Choroid plexus epithelial cell (primary cell): ENCODE results near the gene TBC1D28.
"Not testable (repeated sequence)": the region's sequence is repeated elsewhere in the genome, so short reads cannot be mapped to it uniquely, and the experiment has no call there.

Experiments used
- DNase-seq: peaks from one replicate; pipeline ENCODE4 v3.0.0-alpha.2; 2010; ENCODE audit warnings: low read depth
- H3K4me3 ChIP-seq: 2 replicates; pipeline ENCODE4 v1.5.1; 2011; ENCODE audit warnings: low read depth, mild to moderate bottlenecking, control low read depth, low read length, moderate library complexity
- TF ChIP-seq, protein P1 (sequence below): conservative IDR thresholded peaks from 2 replicates; pipeline ENCODE4 v1.5.1; 2011; ENCODE audit warnings: low read depth, mild to moderate bottlenecking, control low read depth, inconsistent platforms, low read length, moderate library complexity

Gene TBC1D28

DNA sequence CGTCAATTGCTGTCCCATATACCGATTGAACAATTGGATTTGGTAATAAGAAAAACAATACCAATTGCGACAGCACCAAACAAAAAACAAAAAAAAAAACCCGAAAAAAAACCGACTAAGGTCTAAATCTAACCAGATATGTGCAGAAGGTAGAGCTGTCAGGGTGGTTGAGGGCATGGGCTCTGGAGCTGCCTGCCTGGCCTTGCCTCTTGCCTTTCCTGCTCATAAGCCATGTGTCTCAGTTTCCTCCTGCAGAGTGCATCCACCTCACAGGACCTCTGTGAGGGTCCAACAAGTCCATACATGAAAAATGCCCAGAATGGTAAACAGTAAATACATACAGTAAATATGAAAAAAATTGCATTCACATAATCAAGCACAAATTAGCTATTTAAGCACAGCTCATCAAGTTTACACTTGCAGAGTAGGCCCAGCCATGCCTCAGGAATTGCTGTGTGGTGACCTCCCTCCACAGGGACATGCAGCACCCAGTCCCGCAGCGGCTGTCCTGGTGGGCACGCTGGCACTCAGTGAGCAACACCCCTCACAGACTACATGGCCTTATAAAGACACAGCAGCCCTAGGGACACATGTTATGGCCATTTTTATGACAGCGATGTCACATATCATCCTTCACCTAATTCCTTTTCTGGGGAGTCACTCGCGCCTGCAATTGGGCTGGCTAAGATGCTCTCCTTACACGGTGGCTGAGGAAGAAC is 17.9 kb downstream of the TBC1D28 start:
- TF ChIP-seq, protein P1, sequence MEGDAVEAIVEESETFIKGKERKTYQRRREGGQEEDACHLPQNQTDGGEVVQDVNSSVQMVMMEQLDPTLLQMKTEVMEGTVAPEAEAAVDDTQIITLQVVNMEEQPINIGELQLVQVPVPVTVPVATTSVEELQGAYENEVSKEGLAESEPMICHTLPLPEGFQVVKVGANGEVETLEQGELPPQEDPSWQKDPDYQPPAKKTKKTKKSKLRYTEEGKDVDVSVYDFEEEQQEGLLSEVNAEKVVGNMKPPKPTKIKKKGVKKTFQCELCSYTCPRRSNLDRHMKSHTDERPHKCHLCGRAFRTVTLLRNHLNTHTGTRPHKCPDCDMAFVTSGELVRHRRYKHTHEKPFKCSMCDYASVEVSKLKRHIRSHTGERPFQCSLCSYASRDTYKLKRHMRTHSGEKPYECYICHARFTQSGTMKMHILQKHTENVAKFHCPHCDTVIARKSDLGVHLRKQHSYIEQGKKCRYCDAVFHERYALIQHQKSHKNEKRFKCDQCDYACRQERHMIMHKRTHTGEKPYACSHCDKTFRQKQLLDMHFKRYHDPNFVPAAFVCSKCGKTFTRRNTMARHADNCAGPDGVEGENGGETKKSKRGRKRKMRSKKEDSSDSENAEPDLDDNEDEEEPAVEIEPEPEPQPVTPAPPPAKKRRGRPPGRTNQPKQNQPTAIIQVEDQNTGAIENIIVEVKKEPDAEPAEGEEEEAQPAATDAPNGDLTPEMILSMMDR: no peak
- no peak overlapping the region for H3K4me3 ChIP-seq
- no peak for DNase-seq

DNA sequence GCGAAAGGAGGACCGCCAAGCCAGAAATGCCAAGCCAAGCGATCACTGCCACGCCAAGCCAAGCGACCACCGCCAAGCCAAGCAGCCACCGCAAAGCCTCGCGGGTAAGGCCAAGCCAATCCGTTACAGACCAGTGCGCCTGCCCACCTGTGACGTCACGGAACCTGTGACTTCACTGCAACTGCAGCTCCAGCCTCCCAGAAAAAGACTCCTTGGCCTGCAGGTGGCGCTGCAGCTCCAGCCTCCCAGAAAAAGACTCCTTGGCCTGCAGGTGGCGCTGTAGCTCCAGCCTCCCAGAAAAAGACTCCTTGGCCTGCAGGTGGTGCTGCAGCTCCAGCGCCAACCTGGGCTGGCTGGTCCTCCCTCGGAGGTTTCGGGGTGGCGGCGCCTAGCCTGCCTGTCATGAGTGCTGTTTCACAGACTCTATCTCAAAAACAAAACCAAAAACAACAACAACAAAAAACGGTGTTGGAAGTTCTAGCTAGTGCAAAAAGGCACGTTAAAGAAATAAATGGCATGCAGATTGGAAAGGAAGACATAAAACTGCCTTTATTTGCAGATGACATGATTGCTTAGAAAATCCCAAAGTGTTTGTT is 18.6 kb downstream of the TBC1D28 start:
- TF ChIP-seq, protein P1: peak; percentile 87
- H3K4me3 ChIP-seq: peak overlapping the region; percentile 58
- peak; percentile 90 for DNase-seq

DNA sequence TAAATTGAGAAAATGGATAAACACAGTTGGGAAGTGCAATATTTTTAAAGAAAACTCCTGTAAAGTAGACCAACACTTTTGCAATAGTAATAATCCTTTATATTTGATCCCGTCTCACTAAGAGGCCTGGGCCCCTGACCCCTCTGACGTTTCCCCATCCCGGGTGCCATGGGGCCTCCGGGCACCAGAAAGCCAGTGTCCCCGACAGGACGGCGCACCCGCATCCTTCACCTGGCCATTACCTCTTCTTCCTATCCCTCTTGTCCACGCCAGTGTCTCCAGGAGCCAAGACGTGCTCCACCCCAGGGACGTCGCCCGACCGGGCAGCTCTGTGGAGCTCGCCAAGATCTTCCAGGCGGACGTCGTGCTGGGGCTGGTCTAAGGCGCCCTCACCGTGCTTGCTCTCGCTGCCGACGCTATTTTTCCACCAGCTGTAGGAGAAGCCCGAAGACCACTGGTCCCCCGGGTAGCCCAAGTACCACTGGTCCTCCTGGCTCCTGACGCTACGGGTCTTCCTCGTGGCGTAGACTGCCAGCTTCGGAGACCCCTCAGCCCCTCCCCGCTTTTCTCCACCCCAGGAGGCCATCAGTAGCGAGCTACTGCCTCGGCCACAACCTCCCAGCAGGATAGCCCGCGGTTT is 19.2 kb downstream of the TBC1D28 start:
- not testable (repeated sequence) for DNase-seq

DNA sequence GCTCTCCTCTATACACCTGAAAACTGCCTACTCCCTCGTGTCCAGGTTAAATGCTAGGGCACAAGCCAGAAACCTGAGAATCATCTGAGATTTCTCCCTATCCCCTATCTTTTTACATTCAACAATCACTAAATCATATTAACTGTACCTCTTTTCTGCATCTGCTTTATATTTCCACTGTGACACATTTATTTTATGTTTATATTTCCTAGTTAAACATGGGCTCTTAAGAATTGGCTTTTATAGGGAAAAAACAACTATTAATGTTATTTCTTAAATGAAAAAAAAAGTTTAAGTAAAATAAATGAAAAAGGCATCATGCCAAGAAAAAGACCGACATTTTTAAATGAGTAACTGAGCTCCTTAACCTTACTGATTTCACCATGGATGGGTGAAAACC is 26.6 kb downstream of the TBC1D28 start:
- not testable (repeated sequence) for DNase-seq, H3K4me3 ChIP-seq

More for the DNA sequence above, 19.2 kb downstream of the TBC1D28 start:
- H3K4me3 ChIP-seq: peak overlapping the region; percentile 58

DNA sequence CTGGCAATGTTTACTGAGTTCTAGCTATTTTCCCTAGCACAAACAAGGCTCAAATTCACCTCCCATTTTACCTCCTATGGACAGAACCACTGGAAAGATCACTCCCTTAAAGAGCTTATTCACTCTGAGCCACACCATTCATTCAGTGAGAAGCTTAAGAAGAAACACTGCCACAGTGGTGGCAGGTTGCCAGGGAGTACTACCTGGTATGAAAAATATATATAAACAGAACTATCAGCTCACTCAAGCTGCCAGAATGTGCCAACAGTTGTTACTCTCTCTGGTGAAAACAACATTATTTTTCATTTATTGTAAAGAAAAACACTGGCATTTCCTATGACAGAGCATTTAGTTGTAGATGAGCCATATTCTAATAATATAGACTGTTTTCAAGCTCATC is 31.2 kb downstream of the TBC1D28 start:
- not testable (repeated sequence) for H3K4me3 ChIP-seq, DNase-seq

DNA sequence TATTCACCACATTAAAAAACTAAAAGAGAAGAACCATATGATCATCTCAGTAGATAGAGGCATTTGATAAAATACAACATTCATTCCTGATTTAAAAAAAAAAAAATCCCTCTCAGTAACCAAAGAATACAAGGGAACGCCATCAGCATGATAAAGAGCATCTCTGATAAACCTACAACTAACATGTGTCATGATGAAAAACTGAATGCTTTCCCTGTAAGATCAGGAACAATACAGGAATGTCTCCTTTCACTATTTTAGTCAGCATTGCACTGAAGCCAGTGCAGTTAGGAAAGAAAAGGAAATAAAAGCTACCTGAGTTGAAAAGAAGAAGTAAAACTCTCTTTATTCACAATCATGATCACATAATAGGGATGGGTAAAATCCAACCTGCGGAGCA is 51.1 kb downstream of the TBC1D28 start:
- not testable (repeated sequence) for DNase-seq, H3K4me3 ChIP-seq
